Activated CD8-positive, alpha-beta T cell treated with anti-CD3 and anti-CD28 coated beads for 36 hours (primary cell): Measurements from ENCODE around the gene OPALIN. TPM values are rescaled to one million over a fixed set of nuclear protein-coding genes. Genes with fewer than 3 reads are reported as not detected.
A peak's percentile ranks its signal among the peaks of the same experiment; 100 is the strongest.

Experiments
- ATAC-seq: fragments of 200-7000 bp; cut with Tn5 transposase; one replicate; pipeline ENCODE4 v1.10.0; 2021; ENCODE audit warnings: mild to moderate bottlenecking, moderate library complexity
- CTCF ChIA-PET: fragments of 350-600 bp; sonication (Branson Sonifier 250); formaldehyde crosslinking; loops from one replicate; lab custom pipeline; 2021; ENCODE audit warnings: antibody characterized with exemption; lab: Charles Lee
- POLR2A ChIA-PET: fragments of 350-600 bp; sonication (Branson Sonifier 250); formaldehyde crosslinking; loops from one replicate; lab custom pipeline; 2021; ENCODE audit warnings: antibody characterized with exemption; lab: Charles Lee
- DNase-seq: peaks from one replicate; pipeline ENCODE4 v3.0.0-alpha.2; 2020
- H3K27ac Mint-ChIP-seq: one replicate; pipeline ENCODE4 v1.8.0; 2021; ENCODE audit warnings: mild to moderate bottlenecking, mixed read lengths
- H3K27me3 Mint-ChIP-seq: one replicate; pipeline ENCODE4 v1.8.0; 2021; ENCODE audit warnings: mixed read lengths
- H3K36me3 Mint-ChIP-seq: one replicate; pipeline ENCODE4 v1.8.0; 2021; ENCODE audit warnings: low read depth, mixed read lengths
- H3K4me1 Mint-ChIP-seq: one replicate; pipeline ENCODE4 v1.8.0; 2021; ENCODE audit warnings: low read depth, mixed read lengths
- H3K4me3 Mint-ChIP-seq: one replicate; pipeline ENCODE4 v1.8.0; 2021; ENCODE audit warnings: mild to moderate bottlenecking, moderate library complexity, mixed read lengths
- H3K9me3 Mint-ChIP-seq: one replicate; pipeline ENCODE4 v1.8.0; 2021; ENCODE audit warnings: mixed read lengths
- intact Hi-C: fragments of 100-400 bp; cut with micrococcal nuclease; formaldehyde crosslinking; loops from one replicate; pipeline ENCODE4 v1.10.0; 2022
- total RNA-seq, 2 experiments: library from RNA; stranded (reverse); gene quantifications; one replicate each; pipeline ENCODE4 v1.2.3, GENCODE V29; 2021
- TF ChIP-seq, protein P1 (sequence below): fragments of 200-600 bp; IDR thresholded peaks from one replicate; pipeline ENCODE4 v1.8.0; 2022; ENCODE audit warnings: antibody characterized with exemption, mild to moderate bottlenecking

The OPALIN gene
- total RNA-seq, 2 experiments from 2014 or later, result not detected

DNA sequence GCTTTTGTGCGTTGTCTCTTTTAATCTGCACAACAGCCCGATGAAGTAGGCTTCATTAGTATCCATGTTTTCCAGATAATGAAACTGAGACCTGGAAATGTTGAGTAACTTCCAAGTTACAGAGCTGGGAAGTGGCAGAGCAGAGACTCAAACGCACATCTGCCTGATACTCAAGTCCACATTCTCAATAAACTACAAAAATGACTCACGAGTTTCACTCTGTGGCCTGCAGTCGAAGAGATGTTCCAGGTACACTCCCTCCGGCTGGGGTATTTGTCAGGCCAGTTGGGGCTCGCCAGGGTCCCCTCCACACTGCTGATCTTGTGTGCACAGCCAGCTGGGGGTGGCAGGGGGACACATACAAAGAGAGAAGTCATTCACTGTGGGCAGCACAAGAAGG, 17.7 kb upstream of the OPALIN start:
- no peak for ATAC-seq
- DNase-seq, result peak; percentile 7
- Mint-ChIP-seq H3K4me1 (peaks cover 6% of the 10 kb centered on the region), H3K27me3 (peaks cover 11% of the 10 kb centered on the region), H3K4me3 (no peak overlapping the region), H3K9me3 (no peaks in the 10 kb centered on the region), H3K27ac (no peak overlapping the region), H3K36me3 (no peaks in the 10 kb centered on the region)
- ChIA-PET POLR2A (no interaction called here), CTCF (interaction anchor here (0.8 to 3.4 kb wide), 9 partner anchors 19 to 147 kb away, joined by 3 to 33 read pairs (median 4); partner anchors contain the start of gene TLL2)
- intact Hi-C loops, result no loop called here
- TF ChIP-seq, protein P1, sequence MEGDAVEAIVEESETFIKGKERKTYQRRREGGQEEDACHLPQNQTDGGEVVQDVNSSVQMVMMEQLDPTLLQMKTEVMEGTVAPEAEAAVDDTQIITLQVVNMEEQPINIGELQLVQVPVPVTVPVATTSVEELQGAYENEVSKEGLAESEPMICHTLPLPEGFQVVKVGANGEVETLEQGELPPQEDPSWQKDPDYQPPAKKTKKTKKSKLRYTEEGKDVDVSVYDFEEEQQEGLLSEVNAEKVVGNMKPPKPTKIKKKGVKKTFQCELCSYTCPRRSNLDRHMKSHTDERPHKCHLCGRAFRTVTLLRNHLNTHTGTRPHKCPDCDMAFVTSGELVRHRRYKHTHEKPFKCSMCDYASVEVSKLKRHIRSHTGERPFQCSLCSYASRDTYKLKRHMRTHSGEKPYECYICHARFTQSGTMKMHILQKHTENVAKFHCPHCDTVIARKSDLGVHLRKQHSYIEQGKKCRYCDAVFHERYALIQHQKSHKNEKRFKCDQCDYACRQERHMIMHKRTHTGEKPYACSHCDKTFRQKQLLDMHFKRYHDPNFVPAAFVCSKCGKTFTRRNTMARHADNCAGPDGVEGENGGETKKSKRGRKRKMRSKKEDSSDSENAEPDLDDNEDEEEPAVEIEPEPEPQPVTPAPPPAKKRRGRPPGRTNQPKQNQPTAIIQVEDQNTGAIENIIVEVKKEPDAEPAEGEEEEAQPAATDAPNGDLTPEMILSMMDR, result no peak

DNA sequence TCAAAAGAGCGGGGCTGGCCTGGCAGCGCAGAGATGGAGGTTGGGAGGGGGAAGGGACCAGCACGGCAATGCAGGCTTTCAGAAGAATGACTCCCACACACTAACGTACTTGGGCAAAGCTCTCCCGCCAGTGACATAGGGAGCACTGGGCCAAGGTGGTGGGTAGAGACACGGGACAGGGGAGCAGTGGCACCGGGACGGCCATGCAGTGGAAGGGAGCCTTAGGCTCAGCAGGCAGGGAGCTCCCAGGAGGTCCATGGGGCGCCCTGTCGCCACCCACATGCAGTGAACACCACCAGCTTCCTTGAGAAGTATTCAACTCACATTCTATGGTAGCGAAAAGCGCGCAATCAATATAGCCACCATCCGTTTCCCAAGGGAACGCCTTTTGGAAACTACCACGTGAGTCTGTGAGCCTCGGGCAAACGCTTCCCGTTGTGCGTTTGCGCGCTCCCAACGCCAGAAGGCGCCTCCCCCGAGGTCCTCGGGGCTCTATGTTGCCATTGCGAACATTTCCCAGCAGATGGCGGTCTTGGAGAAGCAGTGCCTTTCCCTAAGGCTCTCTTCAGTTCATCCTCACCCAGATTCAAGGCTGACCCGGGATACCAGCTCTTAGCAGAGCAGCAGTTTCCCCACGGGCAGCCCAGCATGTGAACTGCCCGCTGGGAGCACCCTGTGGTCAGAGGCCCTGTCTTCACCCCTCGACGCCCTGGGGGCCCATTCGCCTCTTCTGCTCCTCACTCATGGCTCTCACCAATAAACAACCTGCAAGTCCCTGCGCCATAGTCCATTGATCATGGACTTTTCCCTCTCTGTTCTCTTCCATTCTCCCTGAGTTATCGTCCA, 16.4 kb upstream of the OPALIN start:
- intact Hi-C loops, result no loop called here
- Mint-ChIP-seq H3K4me1 (peaks cover 6% of the 10 kb centered on the region), H3K9me3 (no peaks in the 10 kb centered on the region), H3K36me3 (no peaks in the 10 kb centered on the region), H3K4me3 (peak overlapping the region; percentile 78), H3K27ac (no peak overlapping the region), H3K27me3 (peaks cover 7% of the 10 kb centered on the region)
- TF ChIP-seq, protein P1, result peak; percentile 99
- peak; percentile 85 for DNase-seq
- ChIA-PET CTCF (interaction anchor here (0.6 to 4.2 kb wide), 46 partner anchors 10 to 835 kb away, joined by 3 to 33 read pairs (median 4); partner anchors contain the start of genes OPALIN and TLL2), POLR2A (interaction anchor here (0.9 to 1.2 kb wide), 2 partner anchors 9 to 11 kb away, joined by 3 to 4 read pairs; no protein-coding TSS in a partner anchor)
- peak; percentile 92 for ATAC-seq

DNA sequence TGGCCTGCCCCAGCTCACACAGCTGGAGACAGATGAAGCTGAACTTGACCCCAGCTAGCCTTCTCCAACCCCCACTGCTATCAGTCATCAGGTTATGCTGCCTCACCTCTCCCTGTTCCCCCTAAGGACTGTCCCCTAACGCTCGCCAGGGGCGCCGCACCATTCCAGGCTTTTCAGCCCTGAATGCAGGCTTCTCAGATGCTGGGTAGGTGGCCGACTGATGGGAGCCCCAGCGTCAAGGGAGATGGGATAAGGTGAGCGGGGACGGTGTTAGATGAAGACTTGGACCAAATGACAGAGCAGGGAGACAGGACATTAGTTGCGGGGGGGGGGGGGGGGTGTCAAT, 15.8 kb upstream of the OPALIN start:
- TF ChIP-seq, protein P1, result no peak
- H3K9me3 Mint-ChIP-seq, result no peaks in the 10 kb centered on the region
- H3K27me3 Mint-ChIP-seq, result peaks cover 7% of the 10 kb centered on the region
- no peak for ATAC-seq
- no peaks in the 10 kb centered on the region for H3K36me3 Mint-ChIP-seq
- DNase-seq, result no peak
- peak overlapping the region; percentile 78 for H3K4me3 Mint-ChIP-seq
- POLR2A ChIA-PET, result interaction anchor here (1.2 kb wide), 1 partner anchor 9 kb away, joined by 4 read pairs; no protein-coding TSS in a partner anchor
- CTCF ChIA-PET, result interaction anchor here (0.6 to 4.2 kb wide), 40 partner anchors 9 to 836 kb away, joined by 3 to 33 read pairs (median 4); partner anchors contain the start of genes OPALIN and TLL2
- intact Hi-C loops, result no loop called here
- no peak overlapping the region for H3K27ac Mint-ChIP-seq
- peaks cover 6% of the 10 kb centered on the region for H3K4me1 Mint-ChIP-seq

DNA sequence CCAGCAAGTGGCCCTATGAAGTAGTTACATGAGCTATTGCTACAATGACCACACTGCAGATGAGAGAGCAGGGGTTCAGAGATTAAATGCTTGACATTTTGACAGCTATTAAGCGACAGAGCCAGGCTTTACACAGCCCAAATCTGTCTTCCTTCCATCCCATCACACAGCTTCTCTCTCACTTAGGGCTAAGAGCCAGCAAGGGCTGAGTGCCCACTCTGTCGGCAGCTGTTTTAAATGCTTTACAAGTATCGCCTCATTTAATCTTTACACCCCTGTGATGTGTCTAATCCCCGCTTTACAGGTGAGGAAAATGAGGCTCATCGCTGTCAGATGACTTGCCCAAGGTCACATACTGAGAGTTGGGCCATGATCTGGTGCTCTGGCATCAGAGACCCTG, 15.2 kb upstream of the OPALIN start:
- no peak overlapping the region for H3K27ac Mint-ChIP-seq
- H3K27me3 Mint-ChIP-seq, result peaks cover 7% of the 10 kb centered on the region
- intact Hi-C loops, result no loop called here
- ChIA-PET POLR2A (no interaction called here), CTCF (interaction anchor here (1.2 to 4.2 kb wide), 14 partner anchors 9 to 651 kb away, joined by 3 to 33 read pairs (median 5); partner anchors contain the start of gene TLL2)
- peaks cover 6% of the 10 kb centered on the region for H3K4me1 Mint-ChIP-seq
- no peak for ATAC-seq
- peak overlapping the region; percentile 38 for H3K4me3 Mint-ChIP-seq
- no peak for DNase-seq
- TF ChIP-seq, protein P1, result no peak
- H3K36me3 Mint-ChIP-seq, result no peaks in the 10 kb centered on the region
- no peaks in the 10 kb centered on the region for H3K9me3 Mint-ChIP-seq

DNA sequence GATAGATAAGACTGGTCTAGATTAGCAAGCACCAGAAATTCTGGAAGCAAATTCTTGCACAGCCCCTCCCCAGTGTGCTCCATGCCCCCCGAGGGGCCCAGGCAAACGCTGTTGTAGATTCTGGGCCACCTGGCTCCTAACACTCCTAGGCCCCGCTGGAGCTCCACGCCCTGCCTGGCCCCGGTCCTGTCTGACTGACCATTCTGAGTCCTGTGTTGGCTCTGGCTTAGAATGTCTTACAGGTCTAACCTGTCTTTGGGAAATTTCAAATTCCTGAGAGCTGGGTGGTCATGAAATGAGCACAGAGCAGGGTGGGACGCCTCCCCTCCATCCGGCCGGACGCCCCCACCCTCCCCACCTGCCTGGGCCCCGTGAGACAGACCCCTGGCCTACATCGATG, 12.6 kb upstream of the OPALIN start:
- no peak for ATAC-seq
- peaks cover 6% of the 10 kb centered on the region for H3K4me1 Mint-ChIP-seq
- ChIA-PET CTCF (interaction anchor here (0.7 to 2.0 kb wide), 22 partner anchors 9 to 504 kb away, joined by 3 to 15 read pairs (median 4); partner anchors contain the start of gene OPALIN), POLR2A (no interaction called here)
- H3K9me3 Mint-ChIP-seq, result no peaks in the 10 kb centered on the region
- no peak for DNase-seq
- no peaks in the 10 kb centered on the region for H3K36me3 Mint-ChIP-seq
- TF ChIP-seq, protein P1, result no peak
- no peak overlapping the region for H3K27ac Mint-ChIP-seq
- H3K27me3 Mint-ChIP-seq, result peaks cover 7% of the 10 kb centered on the region
- intact Hi-C loops, result no loop called here
- no peak overlapping the region for H3K4me3 Mint-ChIP-seq
